Measurements from ENCODE around the gene TTLL10.

TTLL10 gene

GRCh38 chr1:1196431-1197187 lies 22.9 kb downstream of the TTLL10 start:
- DNase-seq, result peak; percentile 0

GRCh38 chr1:1197188-1197500 lies 23.5 kb downstream of the TTLL10 start:
- no peak for DNase-seq

DNA sequence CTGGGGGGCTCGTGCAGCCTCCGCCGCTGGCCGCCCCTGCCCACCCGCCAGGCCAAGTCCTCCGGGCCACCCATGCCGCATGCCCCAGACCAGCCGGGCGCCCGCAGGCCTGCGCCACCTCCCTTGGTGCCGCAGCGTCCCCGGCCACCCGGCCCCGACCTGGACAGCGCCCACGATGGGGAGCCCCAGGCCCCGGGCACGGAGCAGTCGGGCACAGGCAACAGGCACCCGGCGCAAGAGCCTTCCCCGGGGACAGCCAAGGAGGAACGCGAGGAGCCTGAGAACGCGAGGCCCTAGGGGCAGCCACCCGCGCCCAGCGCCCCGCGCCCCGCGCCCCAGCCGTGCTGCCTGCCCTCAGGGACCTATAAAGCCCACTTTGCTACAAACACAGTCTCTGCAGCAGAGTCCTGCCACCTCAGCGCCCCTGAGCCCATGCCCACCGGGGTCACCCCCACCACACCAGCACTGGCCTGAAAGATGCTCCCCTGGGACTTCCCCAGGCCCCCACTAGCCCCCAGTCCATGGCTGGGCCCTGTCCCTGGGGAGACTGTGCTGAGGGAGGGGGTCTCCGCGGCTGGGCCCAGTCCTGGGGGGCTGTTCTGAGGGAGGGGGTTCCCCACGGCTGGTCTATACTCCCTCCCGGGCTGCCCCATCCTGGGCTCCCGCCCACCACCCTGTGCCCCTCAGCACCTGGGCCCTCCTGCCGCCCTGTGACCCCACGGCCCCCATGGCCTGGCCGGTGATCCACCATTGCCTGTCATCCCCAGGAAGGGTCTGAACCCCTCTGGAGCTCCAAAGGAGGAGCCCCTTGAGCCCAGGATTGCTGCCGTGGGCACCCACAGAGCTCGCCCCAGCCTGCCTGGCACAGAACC lies 24.1 kb downstream of the TTLL10 start:
- peak; percentile 1 for DNase-seq

DNA sequence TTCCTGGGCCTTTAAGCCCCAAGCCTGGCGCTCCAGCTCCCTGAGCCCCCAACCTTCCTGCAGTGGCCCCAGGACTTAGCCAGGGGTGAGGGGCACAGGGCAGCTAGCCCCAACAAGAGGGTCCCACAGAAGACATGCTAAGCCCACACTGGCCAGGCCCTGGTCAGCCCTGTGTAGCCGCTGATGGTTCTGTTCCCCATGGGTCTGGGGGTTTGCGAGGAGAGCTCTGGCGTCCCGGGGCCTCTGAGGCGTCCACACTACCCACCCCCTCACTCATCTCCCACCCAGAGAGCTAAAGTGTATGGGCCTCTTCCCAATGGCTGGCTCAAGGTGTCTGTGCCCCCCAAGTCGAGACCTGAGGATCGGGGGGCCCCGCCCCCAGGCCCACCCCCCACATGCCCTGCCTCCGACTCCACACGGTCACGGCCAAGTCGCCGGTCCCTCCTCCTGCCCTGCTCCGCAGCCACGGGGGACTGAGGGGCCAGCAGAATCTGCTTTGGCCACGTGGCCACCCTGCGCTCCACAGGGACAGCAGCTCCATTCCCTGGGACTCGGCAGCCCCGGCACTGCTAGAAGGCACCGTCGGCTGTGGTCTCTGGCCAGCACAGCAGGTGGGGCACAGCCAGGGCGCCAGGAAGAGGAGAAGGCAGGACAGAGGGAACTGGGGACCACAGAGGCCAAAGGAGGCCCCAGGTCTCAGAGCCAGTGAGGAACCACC lies 24.9 kb downstream of the TTLL10 start:
- DNase-seq, result peak; percentile 0

DNA sequence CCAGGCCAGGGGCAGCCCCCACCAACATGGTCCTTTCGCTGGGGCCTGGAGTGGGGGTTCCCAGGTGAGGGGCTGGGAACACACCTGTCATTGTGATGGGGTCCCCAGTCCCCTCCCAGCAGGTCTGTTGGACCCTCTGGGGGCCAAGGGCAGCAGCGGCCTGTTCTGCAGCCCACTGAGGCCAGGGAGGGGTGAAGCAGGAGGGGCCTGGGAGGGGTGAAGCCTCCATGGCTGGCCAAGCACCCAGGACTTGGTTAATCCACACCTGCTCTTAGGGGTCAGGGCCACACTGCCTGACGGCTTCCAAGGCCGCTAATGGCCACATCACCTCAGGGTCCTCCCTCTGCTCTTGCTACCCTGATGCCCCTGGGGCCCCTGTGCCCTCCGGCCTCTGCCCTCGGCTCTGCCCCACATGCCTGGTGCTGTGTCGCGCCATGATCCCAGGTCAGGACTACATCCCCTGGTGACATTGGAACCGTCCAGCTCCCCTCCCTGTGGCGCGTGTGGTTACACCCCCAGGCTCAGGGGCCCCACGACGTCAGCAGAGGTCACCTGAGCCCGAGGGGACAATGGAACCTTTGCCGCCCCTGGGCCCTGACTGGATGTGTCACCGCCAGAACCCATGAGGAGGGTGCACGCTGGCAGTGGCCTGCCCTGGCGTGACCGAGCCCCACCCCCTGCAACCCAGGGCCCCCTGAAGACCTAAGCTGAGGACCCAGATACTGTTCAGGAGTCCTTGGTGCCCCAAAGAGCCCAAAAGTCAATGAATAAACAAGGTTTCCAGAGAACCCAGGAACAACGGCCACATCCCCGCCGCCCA lies 25.7 kb downstream of the TTLL10 start:
- DNase-seq, result no peak

- DNase-seq, result peak; percentile 1
Observed at GRCh38 chr1:1199961-1200875, 26.5 kb downstream of the TTLL10 start.

GRCh38 chr1:1200876-1201810 lies 27.5 kb downstream of the TTLL10 start:
- peak; percentile 88 for DNase-seq

- peak; percentile 6 for DNase-seq
Observed at GRCh38 chr1:1202831-1203560, 29.3 kb downstream of the TTLL10 start.

DNA sequence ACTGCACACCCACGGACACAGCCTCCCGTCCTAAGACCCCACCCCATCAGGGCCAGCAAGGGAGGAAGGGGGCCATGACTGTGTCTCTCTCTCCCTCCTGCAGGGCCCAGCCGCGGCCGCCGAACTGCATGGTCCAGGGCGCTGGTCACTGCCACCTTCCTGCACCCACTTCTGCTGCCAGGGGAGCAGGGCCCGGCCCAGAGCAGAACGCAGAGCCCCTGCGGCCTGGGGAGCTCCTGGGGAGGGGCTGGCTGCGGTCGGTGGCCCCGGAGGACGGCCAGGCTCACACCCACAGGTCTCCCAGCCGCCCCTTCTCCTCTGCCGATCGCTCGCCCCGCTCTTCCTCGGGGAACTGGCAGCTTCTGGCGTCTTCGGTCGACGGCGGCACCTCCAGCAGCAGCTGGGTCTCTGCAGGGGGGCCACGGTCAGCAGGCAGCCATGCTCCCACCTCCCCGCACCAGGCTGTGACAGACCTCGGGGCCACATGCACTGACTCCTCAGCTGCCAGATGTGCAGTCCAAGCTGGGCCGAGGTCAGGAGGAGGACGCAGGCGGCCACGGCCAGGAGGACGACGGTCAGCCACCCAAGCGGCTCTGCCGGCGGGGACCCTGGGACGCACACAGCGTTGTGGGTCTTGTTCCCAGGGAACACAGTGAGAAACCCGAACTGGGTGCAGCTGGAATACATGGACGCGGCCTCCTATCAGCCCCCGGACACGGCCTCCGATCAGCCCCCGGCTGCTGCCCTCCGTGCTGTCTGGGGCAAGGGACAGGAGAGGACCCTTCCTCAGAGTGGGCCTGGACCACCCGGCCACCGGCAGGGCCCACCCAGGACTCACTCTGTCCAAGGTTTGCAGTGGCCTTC lies 30.1 kb downstream of the TTLL10 start:
- no peak for DNase-seq

DNA sequence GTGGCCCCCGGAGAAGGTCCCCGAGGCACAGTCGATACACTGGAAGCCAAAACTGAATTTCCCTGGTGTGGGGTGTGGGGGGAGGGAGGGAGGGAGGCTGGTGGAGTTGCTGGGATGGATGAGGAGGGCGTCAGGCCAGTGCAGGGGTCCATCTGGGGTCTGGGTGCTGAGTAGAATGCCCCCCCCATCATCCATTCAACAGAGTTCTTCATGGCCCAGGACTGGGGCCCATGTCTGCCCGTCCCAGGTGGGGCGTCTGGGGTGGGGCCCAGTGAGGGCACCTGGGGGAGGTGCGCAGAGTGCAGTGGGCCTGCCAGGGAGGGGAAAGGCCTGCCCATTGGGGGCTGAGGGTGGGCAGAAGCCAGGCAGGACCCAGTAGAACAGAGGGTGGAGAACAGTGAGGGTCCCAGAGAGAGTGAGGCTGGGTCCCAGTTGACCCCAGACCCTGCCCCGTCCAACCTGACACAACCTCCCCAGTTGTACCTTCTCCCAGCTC lies 30.8 kb downstream of the TTLL10 start:
- DNase-seq, result peak; percentile 0

GRCh38 chr1:1204998-1205768 lies 31.5 kb downstream of the TTLL10 start:
- DNase-seq, result peak; percentile 2

- DNase-seq, result no peak
Observed at GRCh38 chr1:1205769-1206375, 32.2 kb downstream of the TTLL10 start.

DNA sequence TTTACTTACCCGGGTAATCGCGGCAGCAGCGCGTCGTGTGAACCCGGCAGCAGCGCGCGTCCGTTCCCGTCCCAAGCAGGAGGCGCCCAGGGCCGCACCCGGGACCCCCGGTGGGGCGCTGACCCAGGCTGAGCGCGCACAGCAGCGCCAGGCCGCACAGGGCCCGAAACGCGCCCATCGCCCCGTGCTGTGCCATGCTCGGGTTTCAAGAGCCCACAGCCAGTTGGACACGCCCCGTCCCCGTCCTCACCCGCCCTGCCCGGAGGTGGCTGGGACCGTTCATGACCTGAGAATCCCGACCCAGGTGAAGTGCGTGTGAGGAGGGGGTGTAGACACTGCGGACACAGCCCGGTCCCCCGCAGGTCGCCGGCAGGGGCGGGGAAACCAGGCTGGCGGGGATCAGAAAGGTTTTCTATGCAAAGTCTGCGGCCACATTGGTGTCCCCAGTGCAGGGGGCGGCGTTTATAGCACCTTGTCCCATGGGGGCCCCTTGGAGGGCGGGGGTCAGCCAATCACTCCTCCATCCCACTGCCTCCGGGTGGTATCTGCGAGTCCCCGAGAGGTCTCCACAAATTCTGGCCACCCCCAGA lies 32.8 kb downstream of the TTLL10 start, which contains the start of gene TNFRSF18:
Gene TNFRSF18 (minus strand): TSS at position 217 of the 590 bp plus-strand sequence. CDS start 21 bp downstream, at position 196.
- DNase-seq, result peak; percentile 42

GRCh38 chr1:1206966-1207531 lies 33.4 kb downstream of the TTLL10 start:
- DNase-seq, result no peak

DNA sequence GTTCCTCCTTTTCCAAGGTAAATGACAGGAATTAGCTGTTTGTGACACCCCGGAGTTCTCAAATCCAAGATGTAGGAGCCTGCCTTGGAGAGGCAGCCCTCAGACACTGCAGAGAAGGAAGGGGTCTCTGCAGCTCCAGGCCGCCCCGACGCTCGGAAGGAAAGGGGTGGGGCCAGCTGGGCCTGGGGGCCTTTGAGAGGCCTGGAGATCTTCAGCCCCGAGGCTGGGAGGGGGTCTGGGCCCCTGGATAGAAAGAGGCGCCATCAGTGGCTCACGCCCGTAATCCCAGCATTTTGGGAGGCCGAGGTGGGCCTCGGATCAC lies 33.9 kb downstream of the TTLL10 start:
- DNase-seq, result no peak

GRCh38 chr1:1208713-1209433 lies 35.2 kb downstream of the TTLL10 start:
- DNase-seq, result no peak

Data from activated CD4-positive, alpha-beta T cell treated with anti-CD3 and anti-CD28 coated beads, Interleukin-2, amount 50 U/mL, for 1 hour (primary cell).